ENCODE results near the gene COL18A1.

The COL18A1 gene

DNA sequence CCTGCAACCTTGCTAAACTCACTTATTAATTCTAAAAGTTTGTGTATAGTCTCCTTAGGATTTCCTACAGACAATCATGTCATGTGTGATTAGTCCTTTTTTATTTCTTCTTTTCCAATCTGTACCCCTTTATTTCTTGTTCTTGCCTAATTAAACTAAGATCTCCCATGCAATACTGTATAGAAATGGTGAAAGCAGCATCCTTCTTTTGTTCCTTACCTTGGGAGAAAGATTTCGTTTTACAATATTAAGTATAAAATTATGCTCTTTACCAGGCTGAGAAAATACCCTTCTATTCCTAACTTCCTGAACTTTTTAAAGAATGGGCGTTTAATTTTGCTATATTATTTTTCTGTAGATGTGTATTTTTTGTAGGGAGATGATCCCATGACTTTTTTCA lies 7.6 kb upstream of the COL18A1 start:
- TF ChIP-seq ZNF565 (CRISPR knock-in tag; conservative IDR thresholded peaks at IDR 0.05; ENCODE audit: low read depth) = no peak
- no peak for TF ChIP-seq ESRRG (CRISPR knock-in tag; IDR thresholded peaks at IDR 0.05)
- TF ChIP-seq ZFP30 (CRISPR knock-in tag; IDR thresholded peaks at IDR 0.05) = no peak
- no peak for TF ChIP-seq GLIS3 (CRISPR knock-in tag; IDR thresholded peaks at IDR 0.05)
- TF ChIP-seq OSR1 (CRISPR knock-in tag; IDR thresholded peaks at IDR 0.05) = no peak
- TF ChIP-seq, protein P1, sequence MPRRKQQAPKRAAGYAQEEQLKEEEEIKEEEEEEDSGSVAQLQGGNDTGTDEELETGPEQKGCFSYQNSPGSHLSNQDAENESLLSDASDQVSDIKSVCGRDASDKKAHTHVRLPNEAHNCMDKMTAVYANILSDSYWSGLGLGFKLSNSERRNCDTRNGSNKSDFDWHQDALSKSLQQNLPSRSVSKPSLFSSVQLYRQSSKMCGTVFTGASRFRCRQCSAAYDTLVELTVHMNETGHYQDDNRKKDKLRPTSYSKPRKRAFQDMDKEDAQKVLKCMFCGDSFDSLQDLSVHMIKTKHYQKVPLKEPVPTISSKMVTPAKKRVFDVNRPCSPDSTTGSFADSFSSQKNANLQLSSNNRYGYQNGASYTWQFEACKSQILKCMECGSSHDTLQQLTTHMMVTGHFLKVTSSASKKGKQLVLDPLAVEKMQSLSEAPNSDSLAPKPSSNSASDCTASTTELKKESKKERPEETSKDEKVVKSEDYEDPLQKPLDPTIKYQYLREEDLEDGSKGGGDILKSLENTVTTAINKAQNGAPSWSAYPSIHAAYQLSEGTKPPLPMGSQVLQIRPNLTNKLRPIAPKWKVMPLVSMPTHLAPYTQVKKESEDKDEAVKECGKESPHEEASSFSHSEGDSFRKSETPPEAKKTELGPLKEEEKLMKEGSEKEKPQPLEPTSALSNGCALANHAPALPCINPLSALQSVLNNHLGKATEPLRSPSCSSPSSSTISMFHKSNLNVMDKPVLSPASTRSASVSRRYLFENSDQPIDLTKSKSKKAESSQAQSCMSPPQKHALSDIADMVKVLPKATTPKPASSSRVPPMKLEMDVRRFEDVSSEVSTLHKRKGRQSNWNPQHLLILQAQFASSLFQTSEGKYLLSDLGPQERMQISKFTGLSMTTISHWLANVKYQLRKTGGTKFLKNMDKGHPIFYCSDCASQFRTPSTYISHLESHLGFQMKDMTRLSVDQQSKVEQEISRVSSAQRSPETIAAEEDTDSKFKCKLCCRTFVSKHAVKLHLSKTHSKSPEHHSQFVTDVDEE (CRISPR knock-in tag; IDR thresholded peaks at IDR 0.05) = no peak

DNA sequence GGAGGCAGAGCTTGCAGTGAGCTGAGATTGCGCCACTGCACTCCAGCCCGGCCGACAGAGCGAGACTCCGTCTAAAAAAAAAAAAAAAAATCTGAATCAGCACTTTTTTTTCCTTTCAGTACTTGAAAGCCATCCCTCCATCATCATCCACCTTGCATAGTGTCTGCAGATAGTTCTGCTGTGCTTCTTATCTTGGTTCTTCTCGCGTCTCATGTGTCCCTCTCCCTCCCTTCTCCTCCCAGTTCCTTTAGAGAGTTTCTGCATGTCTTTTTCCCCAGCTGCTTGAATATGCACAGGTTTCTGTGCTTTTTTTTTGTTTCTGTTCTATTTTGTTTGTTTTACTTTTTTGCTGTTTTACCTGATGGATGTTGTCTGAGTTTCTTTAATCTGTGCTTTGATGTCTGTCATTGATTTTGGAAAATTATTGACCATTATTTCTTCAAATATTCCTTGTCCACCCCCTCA lies 3.9 kb upstream of the COL18A1 start:
- no peak for ATAC-seq
- TF ChIP-seq ARNTL (CRISPR knock-in tag; IDR thresholded peaks at IDR 0.05; ENCODE audit: borderline replicate concordance, low read depth) (no peak), ZFP30 (CRISPR knock-in tag; IDR thresholded peaks at IDR 0.05) (no peak), ZNF70 (CRISPR knock-in tag; IDR thresholded peaks at IDR 0.05) (no peak), ESRRG (CRISPR knock-in tag; IDR thresholded peaks at IDR 0.05) (no peak)
- TF ChIP-seq, protein P2, sequence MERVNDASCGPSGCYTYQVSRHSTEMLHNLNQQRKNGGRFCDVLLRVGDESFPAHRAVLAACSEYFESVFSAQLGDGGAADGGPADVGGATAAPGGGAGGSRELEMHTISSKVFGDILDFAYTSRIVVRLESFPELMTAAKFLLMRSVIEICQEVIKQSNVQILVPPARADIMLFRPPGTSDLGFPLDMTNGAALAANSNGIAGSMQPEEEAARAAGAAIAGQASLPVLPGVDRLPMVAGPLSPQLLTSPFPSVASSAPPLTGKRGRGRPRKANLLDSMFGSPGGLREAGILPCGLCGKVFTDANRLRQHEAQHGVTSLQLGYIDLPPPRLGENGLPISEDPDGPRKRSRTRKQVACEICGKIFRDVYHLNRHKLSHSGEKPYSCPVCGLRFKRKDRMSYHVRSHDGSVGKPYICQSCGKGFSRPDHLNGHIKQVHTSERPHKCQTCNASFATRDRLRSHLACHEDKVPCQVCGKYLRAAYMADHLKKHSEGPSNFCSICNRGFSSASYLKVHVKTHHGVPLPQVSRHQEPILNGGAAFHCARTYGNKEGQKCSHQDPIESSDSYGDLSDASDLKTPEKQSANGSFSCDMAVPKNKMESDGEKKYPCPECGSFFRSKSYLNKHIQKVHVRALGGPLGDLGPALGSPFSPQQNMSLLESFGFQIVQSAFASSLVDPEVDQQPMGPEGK (CRISPR knock-in tag; IDR thresholded peaks at IDR 0.05; ENCODE audit: borderline replicate concordance) = no peak
- TF ChIP-seq, protein P3, sequence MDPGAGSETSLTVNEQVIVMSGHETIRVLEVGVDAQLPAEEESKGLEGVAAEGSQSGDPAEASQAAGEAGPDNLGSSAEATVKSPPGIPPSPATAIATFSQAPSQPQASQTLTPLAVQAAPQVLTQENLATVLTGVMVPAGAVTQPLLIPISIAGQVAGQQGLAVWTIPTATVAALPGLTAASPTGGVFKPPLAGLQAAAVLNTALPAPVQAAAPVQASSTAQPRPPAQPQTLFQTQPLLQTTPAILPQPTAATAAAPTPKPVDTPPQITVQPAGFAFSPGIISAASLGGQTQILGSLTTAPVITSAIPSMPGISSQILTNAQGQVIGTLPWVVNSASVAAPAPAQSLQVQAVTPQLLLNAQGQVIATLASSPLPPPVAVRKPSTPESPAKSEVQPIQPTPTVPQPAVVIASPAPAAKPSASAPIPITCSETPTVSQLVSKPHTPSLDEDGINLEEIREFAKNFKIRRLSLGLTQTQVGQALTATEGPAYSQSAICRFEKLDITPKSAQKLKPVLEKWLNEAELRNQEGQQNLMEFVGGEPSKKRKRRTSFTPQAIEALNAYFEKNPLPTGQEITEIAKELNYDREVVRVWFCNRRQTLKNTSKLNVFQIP (CRISPR knock-in tag; IDR thresholded peaks at IDR 0.05; ENCODE audit: borderline replicate concordance, low read depth) = no peak
- TF ChIP-seq, protein P1 (CRISPR knock-in tag; IDR thresholded peaks at IDR 0.05) = no peak
- TF ChIP-seq, protein P4, sequence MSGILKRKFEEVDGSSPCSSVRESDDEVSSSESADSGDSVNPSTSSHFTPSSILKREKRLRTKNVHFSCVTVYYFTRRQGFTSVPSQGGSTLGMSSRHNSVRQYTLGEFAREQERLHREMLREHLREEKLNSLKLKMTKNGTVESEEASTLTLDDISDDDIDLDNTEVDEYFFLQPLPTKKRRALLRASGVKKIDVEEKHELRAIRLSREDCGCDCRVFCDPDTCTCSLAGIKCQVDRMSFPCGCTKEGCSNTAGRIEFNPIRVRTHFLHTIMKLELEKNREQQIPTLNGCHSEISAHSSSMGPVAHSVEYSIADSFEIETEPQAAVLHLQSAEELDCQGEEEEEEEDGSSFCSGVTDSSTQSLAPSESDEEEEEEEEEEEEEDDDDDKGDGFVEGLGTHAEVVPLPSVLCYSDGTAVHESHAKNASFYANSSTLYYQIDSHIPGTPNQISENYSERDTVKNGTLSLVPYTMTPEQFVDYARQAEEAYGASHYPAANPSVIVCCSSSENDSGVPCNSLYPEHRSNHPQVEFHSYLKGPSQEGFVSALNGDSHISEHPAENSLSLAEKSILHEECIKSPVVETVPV (CRISPR knock-in tag; IDR thresholded peaks at IDR 0.05) = no peak

More for the DNA sequence above, 7.6 kb upstream of the COL18A1 start:
- ATAC-seq = no peak

DNA sequence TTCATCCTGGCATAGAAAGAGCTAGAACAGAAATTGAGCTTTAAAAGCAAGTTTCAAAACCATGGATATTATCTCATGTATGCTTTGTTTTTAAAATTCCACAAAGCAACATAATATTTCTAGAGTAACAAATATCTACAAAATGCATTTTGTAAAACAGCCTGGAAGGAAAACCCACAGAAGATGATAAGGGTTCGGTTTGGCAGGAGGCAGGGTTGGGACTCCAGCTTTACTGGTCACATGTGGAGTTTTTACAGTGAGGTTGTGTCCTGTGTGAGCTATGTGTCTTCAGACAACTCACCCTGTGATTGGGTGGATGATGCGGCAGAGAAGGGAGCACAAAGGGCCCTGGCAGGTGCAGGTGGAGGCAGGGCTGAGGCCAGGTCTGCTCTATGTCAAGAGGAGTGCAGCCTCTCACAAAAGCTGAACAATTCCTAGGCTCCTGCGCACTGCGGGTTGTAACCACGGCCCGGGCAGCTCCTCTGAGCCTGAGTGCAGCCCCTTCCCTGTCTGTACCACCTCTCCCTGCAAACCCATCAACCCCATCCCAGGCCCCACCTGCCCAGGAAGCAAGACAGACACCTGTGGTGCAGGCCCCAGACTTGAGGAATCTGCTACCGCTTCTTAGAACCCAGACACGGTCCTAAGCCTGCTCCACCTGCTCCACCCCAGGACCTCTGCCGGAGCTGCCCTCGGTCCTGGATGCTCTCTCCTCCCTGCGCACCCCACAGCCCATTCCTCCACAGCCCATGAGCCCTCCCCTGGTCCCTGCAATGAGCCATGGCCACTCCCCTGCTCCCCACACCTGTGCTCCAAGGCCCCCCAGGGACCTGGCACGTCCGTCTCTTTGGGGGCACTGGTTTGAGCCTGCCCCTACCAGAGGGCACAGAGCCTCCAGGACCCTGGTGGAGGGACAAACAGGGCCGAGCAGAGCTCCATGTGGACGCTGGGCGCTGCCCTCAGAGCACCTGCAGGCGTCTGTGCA lies 2.8 kb upstream of the COL18A1 start:
- TF ChIP-seq ARNTL (CRISPR knock-in tag; IDR thresholded peaks at IDR 0.05; ENCODE audit: borderline replicate concordance, low read depth) (no peak), ZNF8 (CRISPR knock-in tag; IDR thresholded peaks at IDR 0.05) (no peak), OSR1 (CRISPR knock-in tag; IDR thresholded peaks at IDR 0.05) (no peak), TCF4 (CRISPR knock-in tag; IDR thresholded peaks at IDR 0.05; ENCODE audit: borderline replicate concordance) (no peak), ZNF70 (CRISPR knock-in tag; IDR thresholded peaks at IDR 0.05) (no peak)
- TF ChIP-seq, protein P2 (CRISPR knock-in tag; IDR thresholded peaks at IDR 0.05; ENCODE audit: borderline replicate concordance) = no peak
- ATAC-seq = no peak
